Gastrocnemius medialis (tissue), 4 donors: ENCODE measurements around the gene GPR142. TPM values are rescaled to one million over a fixed set of nuclear protein-coding genes. Genes with fewer than 3 reads are reported as not detected.

Source experiments
- ATAC-seq, 2 donors: fragments of 150-250 bp; one replicate each; pipeline ENCODE4 v1.9.1; 2016
- DNase-seq, 2 donors: peaks; one replicate each; pipeline ENCODE4 v3.0.0-alpha.2; 2019
- H3K27ac ChIP-seq, 4 donors: fragments of 200-600 bp; sonication (generic); 1 replicate in 1 of 4; 2 replicates in 3 of 4; pipeline ENCODE4 v1.5.1; 2016 to 2018; ENCODE audit warnings: mild to moderate bottlenecking in 2 of 4, moderate library complexity in 1 of 4
- H3K27me3 ChIP-seq, 3 donors: fragments of 200-600 bp; sonication (generic) in 2 of 3; 1 replicate in 1 of 3; 2 replicates in 2 of 3; pipeline versions ENCODE4 v1.5.1 to v1.6.0; 2016 to 2019; ENCODE audit warnings: mild to moderate bottlenecking in 1 of 3, moderate library complexity in 1 of 3
- H3K36me3 ChIP-seq, 2 donors: fragments of 200-600 bp; sonication (generic) in 1 of 2; one replicate each; pipeline ENCODE4 v1.5.1; 2017 to 2018
- H3K4me1 ChIP-seq, 2 donors: fragments of 200-600 bp; sonication (generic) in 1 of 2; one replicate each; pipeline ENCODE4 v1.5.1; 2016 to 2017; ENCODE audit warnings: mild to moderate bottlenecking in 2 of 2
- H3K4me3 ChIP-seq, 4 donors: fragments of 200-600 bp; sonication (generic) in 3 of 4; 1 replicate in 1 of 4; 2 replicates in 3 of 4; pipeline ENCODE4 v1.5.1; 2016 to 2019; ENCODE audit warnings: mild to moderate bottlenecking in 2 of 4
- H3K9me3 ChIP-seq, 3 donors: fragments of 200-600 bp; sonication (generic) in 2 of 3; 1 replicate in 1 of 3; 2 replicates in 2 of 3; pipeline ENCODE4 v1.5.1; 2016 to 2019
- CTCF ChIP-seq, 5 experiments: fragments of 450-650 bp in 3 of 5; fragments of 200-600 bp in 2 of 5; sonication (generic) in 2 of 5; IDR thresholded peaks in 4 of 5; conservative IDR thresholded peaks in 1 of 5; 1 replicate in 4 of 5; 2 replicates in 1 of 5; pipeline ENCODE4 v1.5.1; 2016 to 2019; ENCODE audit warnings: antibody characterized with exemption in 5 of 5, mild to moderate bottlenecking in 3 of 5, moderate library complexity in 3 of 5
- POLR2A ChIP-seq, 2 donors: fragments of 450-650 bp; IDR thresholded peaks; one replicate each; pipeline ENCODE4 v1.6.1; 2017; ENCODE audit warnings: antibody characterized with exemption in 2 of 2, mild to moderate bottlenecking in 2 of 2, moderate library complexity in 2 of 2
- in situ Hi-C, 4 donors: fragments of 200-750 bp; cut with MboI; loops; one replicate each; pipeline versions ENCODE4 v1.15.0 to v1.8.0; 2017; ENCODE audit warnings: low sequenced_read_pairs in 4 of 4
- intact Hi-C: fragments of 100-400 bp; cut with DNase I; formaldehyde crosslinking; loops from one replicate; pipeline ENCODE4 v1.15.1; 2023; ENCODE audit warnings: low total_unique reads
- total RNA-seq, 4 donors: library from RNA; depleted of rRNA; stranded (reverse); fragments of >200 nt; gene quantifications; one replicate each; pipeline versions ENCODE4 v1.1.0 to v1.2.3, GENCODE V29; 2016

The GPR142 gene
- total RNA-seq, 4 donors from 2014 or later, result not detected

GRCh38 chr17:74344658-74345057 lies 22.6 kb upstream of the GPR142 start:
- H3K4me1 ChIP-seq, result no peaks in the 10 kb centered on the region
- no peaks in the 10 kb centered on the region for H3K9me3 ChIP-seq
- in situ Hi-C loops (no loop called here), intact Hi-C loops (no loop called here)
- ATAC-seq, result no peak
- H3K36me3 ChIP-seq, result no peaks in the 10 kb centered on the region
- no peak for TF ChIP-seq POLR2A (IDR thresholded peaks at IDR 0.05)
- no peak for TF ChIP-seq CTCF (IDR thresholded peaks at IDR 0.05 in 4 of 5, conservative IDR thresholded peaks at IDR 0.05 in 1 of 5)
- H3K4me3 ChIP-seq, result no peak overlapping the region
- H3K27ac ChIP-seq, result no peak overlapping the region
- no peak for DNase-seq
- H3K27me3 ChIP-seq, result no peaks in the 10 kb centered on the region

DNA sequence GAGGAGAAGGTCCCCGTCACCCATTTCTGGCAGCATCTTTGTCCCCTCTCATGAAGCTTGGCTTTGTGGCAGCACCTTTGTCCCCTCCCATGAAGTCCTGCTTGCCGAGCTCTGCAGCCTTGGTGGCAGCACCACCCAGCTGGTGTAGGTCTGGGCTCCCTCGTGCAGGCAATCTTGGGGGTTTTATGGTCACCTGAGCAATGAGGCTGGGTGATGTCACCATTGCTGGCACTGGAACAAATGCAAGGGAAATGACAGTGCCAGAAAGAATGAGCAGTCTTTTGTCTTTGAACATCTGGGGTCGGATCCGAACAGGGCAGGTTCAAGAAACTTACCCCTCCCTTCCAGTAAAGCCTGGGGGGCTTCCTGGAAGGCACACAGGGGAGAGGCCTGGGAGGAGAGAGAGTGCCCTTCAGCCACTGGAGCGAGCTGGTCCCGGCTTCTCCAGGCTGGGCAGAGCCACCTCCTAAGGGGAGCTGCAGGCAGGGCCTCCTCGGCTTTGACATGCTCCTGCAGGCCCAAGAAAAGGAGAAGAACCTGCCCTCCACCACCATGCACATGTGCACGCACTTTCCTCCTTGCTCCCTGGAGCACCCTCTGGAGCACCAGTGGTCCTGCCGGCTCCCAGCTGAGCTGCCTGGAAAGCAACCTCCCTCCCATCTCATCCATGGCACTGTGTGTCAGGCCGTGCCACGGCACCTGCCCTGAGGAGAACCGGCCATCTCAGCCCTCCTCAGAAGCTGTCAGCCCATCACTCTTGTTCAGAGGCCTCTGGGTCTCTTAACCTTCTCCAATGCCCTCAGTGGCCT lies 21.7 kb upstream of the GPR142 start:
- DNase-seq, result no peak
- intact Hi-C loops (no loop called here), in situ Hi-C loops (no loop called here)
- no peak overlapping the region for H3K4me3 ChIP-seq
- no peak overlapping the region for H3K27ac ChIP-seq
- ATAC-seq, result no peak
- peaks cover under 1 to 7% (median 5%) of the 10 kb centered on the region in 3 donors for H3K27me3 ChIP-seq
- TF ChIP-seq CTCF (IDR thresholded peaks at IDR 0.05 in 4 of 5, conservative IDR thresholded peaks at IDR 0.05 in 1 of 5), result no peak
- no peak for TF ChIP-seq POLR2A (IDR thresholded peaks at IDR 0.05)
- no peaks in the 10 kb centered on the region for H3K36me3 ChIP-seq
- H3K9me3 ChIP-seq, result no peaks in the 10 kb centered on the region
- no peaks in the 10 kb centered on the region for H3K4me1 ChIP-seq

GRCh38 chr17:74347646-74348045 lies 19.7 kb upstream of the GPR142 start:
- intact Hi-C loops (no loop called here), in situ Hi-C loops (no loop called here)
- Histone ChIP-seq H3K27me3 (peaks cover 16 to 26% (median 20%) of the 10 kb centered on the region in 3 donors), H3K9me3 (no peaks in the 10 kb centered on the region), H3K27ac (no peak overlapping the region), H3K4me1 (no peaks in the 10 kb centered on the region), H3K4me3 (no peak overlapping the region), H3K36me3 (no peaks in the 10 kb centered on the region)
- DNase-seq, result no peak
- TF ChIP-seq POLR2A (IDR thresholded peaks at IDR 0.05) (no peak), CTCF (IDR thresholded peaks at IDR 0.05 in 4 of 5, conservative IDR thresholded peaks at IDR 0.05 in 1 of 5) (no peak)
- ATAC-seq, result no peak

- ATAC-seq, result no peak
- intact Hi-C loops (no loop called here), in situ Hi-C loops (no loop called here)
- Histone ChIP-seq H3K36me3 (no peaks in the 10 kb centered on the region), H3K27ac (no peak overlapping the region), H3K4me3 (no peak overlapping the region), H3K9me3 (no peaks in the 10 kb centered on the region), H3K4me1 (no peaks in the 10 kb centered on the region), H3K27me3 (peaks cover 29 to 40% (median 34%) of the 10 kb centered on the region in 3 donors)
- TF ChIP-seq CTCF (IDR thresholded peaks at IDR 0.05 in 4 of 5, conservative IDR thresholded peaks at IDR 0.05 in 1 of 5) (no peak), POLR2A (IDR thresholded peaks at IDR 0.05) (no peak)
- DNase-seq, result no peak
Observed at GRCh38 chr17:74349120-74349519, 18.2 kb upstream of the GPR142 start.
